HepG2 (cell line): ENCODE measurements around the gene PRRT2. TPM values are rescaled to one million over a fixed set of nuclear protein-coding genes. Genes with fewer than 3 reads are reported as not detected.

Experiments
- ARNTL ChIP-seq: sonication (generic); formaldehyde crosslinking; IDR thresholded peaks from 2 replicates; pipeline ENCODE4 v1.4.0; 2020; ENCODE audit warnings: mild to moderate bottlenecking, missing genetic modification reagents
- CHD2 ChIP-seq: IDR thresholded peaks from 2 replicates; pipeline ENCODE4 v1.6.1; 2011; ENCODE audit warnings: low read depth, low read length, improper control_type of control experiment
- FIP1L1 ChIP-seq: fragments of 200-400 bp; formaldehyde crosslinking; IDR thresholded peaks from 2 replicates; pipeline ENCODE4 v1.6.1; 2018; ENCODE audit warnings: low read depth, mild to moderate bottlenecking, low read length, moderate library complexity, borderline replicate concordance; ENCODE audit not compliant: insufficient read depth
- KDM4B ChIP-seq: sonication (generic); formaldehyde crosslinking; IDR thresholded peaks from 2 replicates; pipeline ENCODE4 v1.4.0; 2020; ENCODE audit warnings: missing genetic modification reagents
- KDM5A ChIP-seq: fragments of 200-600 bp; sonication (generic); IDR thresholded peaks from 2 replicates; pipeline ENCODE4 v1.7.0; 2018; ENCODE audit warnings: antibody characterized with exemption, mild to moderate bottlenecking, low read length, borderline replicate concordance
- KMT2A ChIP-seq: sonication (generic); formaldehyde crosslinking; IDR thresholded peaks from 2 replicates; pipeline ENCODE4 v1.4.0; 2020; ENCODE audit warnings: missing genetic modification reagents
- MXD4 ChIP-seq: IDR thresholded peaks from 2 replicates; pipeline ENCODE4 v1.6.1; 2016; ENCODE audit warnings: mild to moderate bottlenecking, missing biosample characterization, missing genetic modification reagents
- NCOA1 ChIP-seq: sonication (generic); formaldehyde crosslinking; IDR thresholded peaks from 2 replicates; pipeline ENCODE4 v1.9.0; 2021; ENCODE audit warnings: missing genetic modification reagents
- NCOA2 ChIP-seq: sonication (generic); formaldehyde crosslinking; IDR thresholded peaks from 2 replicates; pipeline ENCODE4 v1.8.0; 2022; ENCODE audit warnings: inconsistent platforms
- PAX8 ChIP-seq: sonication (generic); formaldehyde crosslinking; IDR thresholded peaks from 2 replicates; pipeline ENCODE4 v1.8.0; 2022; ENCODE audit warnings: mild to moderate bottlenecking, missing genetic modification reagents, borderline replicate concordance
- PCBP1 ChIP-seq: fragments of 200-400 bp; formaldehyde crosslinking; IDR thresholded peaks from 2 replicates; pipeline ENCODE4 v1.6.1; 2017; ENCODE audit warnings: mild to moderate bottlenecking, low read depth, low read length, borderline replicate concordance
- PHF20 ChIP-seq: sonication (generic); formaldehyde crosslinking; IDR thresholded peaks from 2 replicates; pipeline ENCODE4 v1.5.0; 2020; ENCODE audit warnings: mild to moderate bottlenecking, missing genetic modification reagents
- SMAD3 ChIP-seq: sonication (generic); formaldehyde crosslinking; IDR thresholded peaks from 2 replicates; pipeline ENCODE4 v1.4.0; 2020; ENCODE audit warnings: missing genetic modification reagents
- TAF15 ChIP-seq: fragments of 200-400 bp; formaldehyde crosslinking; IDR thresholded peaks from one replicate; pipeline ENCODE4 v1.6.1; 2018; ENCODE audit warnings: mild to moderate bottlenecking, low read depth, low read length; ENCODE audit not compliant: poor library complexity, severe bottlenecking
- TBL1XR1 ChIP-seq: fragments of 150-350 bp; IDR thresholded peaks from 2 replicates; pipeline ENCODE4 v1.6.1; 2014; ENCODE audit warnings: borderline replicate concordance, low read length; ENCODE audit not compliant: partially characterized antibody
- ZBTB21 ChIP-seq: sonication (generic); formaldehyde crosslinking; IDR thresholded peaks from 2 replicates; pipeline ENCODE4 v1.4.0; 2020; ENCODE audit warnings: missing genetic modification reagents
- ZHX1 ChIP-seq: sonication (generic); formaldehyde crosslinking; IDR thresholded peaks from 2 replicates; pipeline ENCODE4 v1.8.1; 2022; ENCODE audit warnings: low read depth, mild to moderate bottlenecking, missing genetic modification reagents
- ZNF276 ChIP-seq: sonication (generic); formaldehyde crosslinking; IDR thresholded peaks from 2 replicates; pipeline ENCODE4 v1.4.0; 2020; ENCODE audit warnings: mild to moderate bottlenecking, low read depth, missing genetic modification reagents
- ZNF496 ChIP-seq: sonication (generic); formaldehyde crosslinking; IDR thresholded peaks from 2 replicates; pipeline ENCODE4 v1.8.1; 2023; ENCODE audit warnings: mild to moderate bottlenecking, moderate library complexity, missing genetic modification reagents; ENCODE audit not compliant: insufficient replicate concordance
- ZSCAN5A ChIP-seq: sonication (generic); formaldehyde crosslinking; IDR thresholded peaks from 2 replicates; pipeline ENCODE4 v1.8.0; 2022; ENCODE audit warnings: mild to moderate bottlenecking, missing genetic modification reagents, borderline replicate concordance
- ZUFSP ChIP-seq: sonication (generic); formaldehyde crosslinking; IDR thresholded peaks from 2 replicates; pipeline ENCODE4 v1.9.0; 2021; ENCODE audit warnings: missing genetic modification reagents, mild to moderate bottlenecking, borderline replicate concordance
- polyA plus RNA-seq, 8 experiments: library from polyadenylated mRNA; depleted of rRNA in 3 of 8; stranded (reverse) in 7 of 8; unstranded in 1 of 8; fragments of >200 nt; fragmentation: Illumina TruSeq in 4 of 8; extraction: Trizol in 4 of 8; gene quantifications; 2 replicates each; pipeline versions ENCODE4 v1.2.1 to v1.2.3, GENCODE V29; 2011 to 2016; ENCODE audit warnings: low read depth in 4 of 8, missing spikeins in 1 of 8, mixed read lengths in 1 of 8; ENCODE audit not compliant: insufficient read depth in 1 of 8
- total RNA-seq, 5 experiments: library from RNA; depleted of rRNA; stranded (reverse); fragments of >200 nt; fragmentation: Illumina TruSeq; extraction: Trizol; gene quantifications; 2 replicates each; pipeline ENCODE4 v1.2.3, GENCODE V29; 2016; ENCODE audit warnings: low read depth in 1 of 5

PRRT2 gene
- total and polyA plus RNA-seq, 2 of the 13 experiments (the other 11 are each of a cell fraction or from before 2014, with no cell fraction given): 0.51 to 1.1 TPM

GRCh38 chr16:29790183-29790948 lies 21.6 kb upstream of the PRRT2 start, which contains the start of gene KIF22 (continued):
- TF ChIP-seq ZHX1 (CRISPR knock-in tag): peak; percentile 17; the same call in 1 of the 2 replicates
- TF ChIP-seq ARNTL (CRISPR knock-in tag): peak; percentile 82
- TF ChIP-seq MXD4 (CRISPR knock-in tag): peak; percentile 88
- TF ChIP-seq KDM5A: peak; percentile 92
- no peak for TF ChIP-seq ZNF496 (CRISPR knock-in tag)
- TF ChIP-seq ZBTB21: peak; percentile 4; the same call in 1 of the 2 replicates
- peak; percentile 79; the same call in 1 of the 2 replicates for TF ChIP-seq ZNF276 (CRISPR knock-in tag)
- TF ChIP-seq PHF20: peak; percentile 84
- TF ChIP-seq KMT2A (CRISPR knock-in tag): peak; percentile 96
- TF ChIP-seq PAX8 (CRISPR knock-in tag): no peak
- TF ChIP-seq ZSCAN5A (CRISPR knock-in tag): 0 out of 2 replicates have a peak, but pooled peaks have one; percentile 85
- TF ChIP-seq NCOA1 (CRISPR knock-in tag): peak; percentile 83; the same call in 1 of the 2 replicates
- no peak for TF ChIP-seq TAF15
- TF ChIP-seq FIP1L1: peak; percentile 98; the same call in 1 of the 2 replicates
- TF ChIP-seq ZUFSP (CRISPR knock-in tag): no peak
- peak; percentile 65; the same call in 1 of the 2 replicates for TF ChIP-seq CHD2
- TF ChIP-seq NCOA2 (CRISPR knock-in tag): peak; percentile 14; the same call in 1 of the 2 replicates
- peak; percentile 86 for TF ChIP-seq SMAD3 (CRISPR knock-in tag)
- TF ChIP-seq PCBP1: peak; percentile 97
- TF ChIP-seq KDM4B (CRISPR knock-in tag): 0 out of 2 replicates have a peak, but pooled peaks have one; percentile 78
- peak; percentile 48 for TF ChIP-seq TBL1XR1
